ENCODE measurements around the gene SCN11A. TPM values are rescaled to one million over a fixed set of nuclear protein-coding genes. Genes with fewer than 3 reads are reported as not detected.

The SCN11A gene
- total and polyA plus RNA-seq, 2 of the 13 experiments (the other 11 are each of a cell fraction or from before 2014, with no cell fraction given) = 0.02 to 0.11 TPM

DNA sequence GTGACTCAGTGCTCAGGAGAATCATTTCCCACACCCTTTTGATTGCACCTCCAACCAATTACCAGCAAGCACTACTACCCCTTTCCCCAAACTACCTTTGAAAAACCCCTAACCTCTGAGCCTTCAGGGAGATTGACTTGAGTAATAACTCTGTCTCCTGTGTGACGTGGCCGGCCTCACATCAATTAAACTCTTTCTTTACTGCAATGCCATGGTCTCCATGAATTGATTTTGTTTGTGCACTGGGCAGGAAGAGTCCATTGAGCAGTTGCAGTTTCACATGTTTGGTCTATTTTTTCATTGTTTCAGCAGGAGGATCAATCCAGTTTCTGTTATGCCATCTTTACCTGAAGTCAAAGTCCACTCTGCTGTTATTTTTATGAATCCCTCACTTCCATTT lies 32.4 kb downstream of the SCN11A start (continued):
- TF ChIP-seq, protein P1, sequence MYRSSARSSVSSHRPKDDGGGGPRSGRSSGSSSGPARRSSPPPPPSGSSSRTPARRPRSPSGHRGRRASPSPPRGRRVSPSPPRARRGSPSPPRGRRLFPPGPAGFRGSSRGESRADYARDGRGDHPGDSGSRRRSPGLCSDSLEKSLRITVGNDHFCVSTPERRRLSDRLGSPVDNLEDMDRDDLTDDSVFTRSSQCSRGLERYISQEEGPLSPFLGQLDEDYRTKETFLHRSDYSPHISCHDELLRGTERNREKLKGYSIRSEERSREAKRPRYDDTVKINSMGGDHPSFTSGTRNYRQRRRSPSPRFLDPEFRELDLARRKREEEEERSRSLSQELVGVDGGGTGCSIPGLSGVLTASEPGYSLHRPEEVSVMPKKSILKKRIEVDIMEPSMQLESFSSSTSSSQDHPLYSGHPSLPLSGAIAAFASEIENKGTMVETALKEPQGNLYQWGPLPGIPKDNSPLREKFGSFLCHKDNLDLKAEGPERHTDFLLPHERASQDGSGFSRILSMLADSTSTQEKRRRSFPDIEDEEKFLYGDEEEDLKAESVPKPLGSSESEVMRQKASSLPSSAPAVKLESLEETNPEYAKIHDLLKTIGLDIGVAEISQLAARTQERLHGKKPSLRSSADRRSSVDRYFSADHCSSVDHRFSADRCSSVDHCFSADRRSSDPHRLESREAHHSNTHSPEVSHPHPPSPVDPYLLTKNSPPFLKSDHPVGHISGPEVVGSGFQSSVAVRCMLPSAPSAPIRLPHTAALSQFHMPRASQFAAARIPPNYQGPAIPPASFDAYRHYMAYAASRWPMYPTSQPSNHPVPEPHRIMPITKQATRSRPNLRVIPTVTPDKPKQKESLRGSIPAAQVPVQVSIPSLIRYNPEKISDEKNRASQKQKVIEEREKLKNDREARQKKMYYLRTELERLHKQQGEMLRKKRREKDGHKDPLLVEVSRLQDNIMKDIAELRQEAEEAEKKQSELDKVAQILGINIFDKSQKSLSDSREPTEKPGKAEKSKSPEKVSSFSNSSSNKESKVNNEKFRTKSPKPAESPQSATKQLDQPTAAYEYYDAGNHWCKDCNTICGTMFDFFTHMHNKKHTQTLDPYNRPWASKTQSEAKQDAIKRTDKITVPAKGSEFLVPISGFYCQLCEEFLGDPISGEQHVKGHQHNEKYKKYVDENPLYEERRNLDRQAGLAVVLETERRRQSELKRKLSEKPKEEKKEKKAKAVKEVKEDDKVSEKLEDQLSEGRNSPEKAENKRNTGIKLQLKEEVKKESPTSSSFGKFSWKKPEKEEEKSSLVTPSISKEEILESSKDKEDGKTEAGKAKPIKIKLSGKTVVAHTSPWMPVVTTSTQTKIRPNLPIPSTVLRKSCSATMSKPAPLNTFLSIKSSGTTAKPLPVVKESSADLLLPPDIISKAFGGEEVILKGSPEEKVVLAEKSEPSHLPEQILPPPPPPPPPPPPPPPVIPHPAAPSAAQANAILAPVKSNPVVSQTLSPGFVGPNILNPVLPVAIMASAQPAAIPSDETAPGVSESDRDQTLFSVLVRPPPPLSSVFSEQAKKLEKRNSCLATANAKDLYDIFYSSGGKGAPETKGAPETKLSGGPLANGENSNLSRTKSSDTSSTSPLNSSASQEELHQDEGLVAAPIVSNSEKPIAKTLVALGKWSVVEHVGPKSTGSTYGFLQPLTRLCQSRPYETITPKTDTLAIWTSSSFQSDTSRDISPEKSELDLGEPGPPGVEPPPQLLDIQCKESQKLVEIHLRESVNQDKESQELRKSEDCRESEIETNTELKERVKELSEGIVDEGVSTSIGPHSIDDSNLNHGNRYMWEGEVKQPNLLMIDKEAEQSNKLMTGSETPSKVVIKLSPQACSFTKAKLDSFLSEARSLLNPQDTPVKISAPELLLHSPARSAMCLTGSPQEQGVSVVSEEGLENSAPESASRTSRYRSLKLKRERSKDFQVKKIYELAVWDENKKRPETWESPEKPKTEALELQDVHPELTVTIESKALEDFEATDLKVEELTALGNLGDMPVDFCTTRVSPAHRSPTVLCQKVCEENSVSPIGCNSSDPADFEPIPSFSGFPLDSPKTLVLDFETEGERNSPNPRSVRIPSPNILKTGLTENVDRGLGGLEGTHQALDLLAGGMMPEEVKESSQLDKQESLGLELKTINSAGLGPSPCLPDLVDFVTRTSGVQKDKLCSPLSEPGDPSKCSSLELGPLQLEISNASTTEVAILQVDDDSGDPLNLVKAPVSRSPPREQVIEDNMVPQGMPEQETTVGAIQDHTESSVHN (CRISPR knock-in tag; IDR thresholded peaks at IDR 0.05) = no peak
- TF ChIP-seq, protein P2, sequence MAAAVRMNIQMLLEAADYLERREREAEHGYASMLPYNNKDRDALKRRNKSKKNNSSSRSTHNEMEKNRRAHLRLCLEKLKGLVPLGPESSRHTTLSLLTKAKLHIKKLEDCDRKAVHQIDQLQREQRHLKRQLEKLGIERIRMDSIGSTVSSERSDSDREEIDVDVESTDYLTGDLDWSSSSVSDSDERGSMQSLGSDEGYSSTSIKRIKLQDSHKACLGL (CRISPR knock-in tag; IDR thresholded peaks at IDR 0.05) = no peak
- TF ChIP-seq NAIF1 (CRISPR knock-in tag; IDR thresholded peaks at IDR 0.05; ENCODE audit: borderline replicate concordance) = no peak
- TF ChIP-seq, protein P3, sequence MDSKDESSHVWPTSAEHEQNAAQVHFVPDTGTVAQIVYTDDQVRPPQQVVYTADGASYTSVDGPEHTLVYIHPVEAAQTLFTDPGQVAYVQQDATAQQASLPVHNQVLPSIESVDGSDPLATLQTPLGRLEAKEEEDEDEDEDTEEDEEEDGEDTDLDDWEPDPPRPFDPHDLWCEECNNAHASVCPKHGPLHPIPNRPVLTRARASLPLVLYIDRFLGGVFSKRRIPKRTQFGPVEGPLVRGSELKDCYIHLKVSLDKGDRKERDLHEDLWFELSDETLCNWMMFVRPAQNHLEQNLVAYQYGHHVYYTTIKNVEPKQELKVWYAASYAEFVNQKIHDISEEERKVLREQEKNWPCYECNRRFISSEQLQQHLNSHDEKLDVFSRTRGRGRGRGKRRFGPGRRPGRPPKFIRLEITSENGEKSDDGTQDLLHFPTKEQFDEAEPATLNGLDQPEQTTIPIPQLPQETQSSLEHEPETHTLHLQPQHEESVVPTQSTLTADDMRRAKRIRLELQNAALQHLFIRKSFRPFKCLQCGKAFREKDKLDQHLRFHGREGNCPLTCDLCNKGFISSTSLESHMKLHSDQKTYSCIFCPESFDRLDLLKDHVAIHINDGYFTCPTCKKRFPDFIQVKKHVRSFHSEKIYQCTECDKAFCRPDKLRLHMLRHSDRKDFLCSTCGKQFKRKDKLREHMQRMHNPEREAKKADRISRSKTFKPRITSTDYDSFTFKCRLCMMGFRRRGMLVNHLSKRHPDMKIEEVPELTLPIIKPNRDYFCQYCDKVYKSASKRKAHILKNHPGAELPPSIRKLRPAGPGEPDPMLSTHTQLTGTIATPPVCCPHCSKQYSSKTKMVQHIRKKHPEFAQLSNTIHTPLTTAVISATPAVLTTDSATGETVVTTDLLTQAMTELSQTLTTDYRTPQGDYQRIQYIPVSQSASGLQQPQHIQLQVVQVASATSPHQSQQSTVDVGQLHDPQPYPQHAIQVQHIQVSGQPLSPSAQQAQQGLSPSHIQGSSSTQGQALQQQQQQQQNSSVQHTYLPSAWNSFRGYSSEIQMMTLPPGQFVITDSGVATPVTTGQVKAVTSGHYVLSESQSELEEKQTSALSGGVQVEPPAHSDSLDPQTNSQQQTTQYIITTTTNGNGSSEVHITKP (CRISPR knock-in tag; IDR thresholded peaks at IDR 0.05; ENCODE audit: low read depth) = no peak
- TF ChIP-seq KDM1A (CRISPR knock-in tag; IDR thresholded peaks at IDR 0.05) = no peak
- TF ChIP-seq, protein P4, sequence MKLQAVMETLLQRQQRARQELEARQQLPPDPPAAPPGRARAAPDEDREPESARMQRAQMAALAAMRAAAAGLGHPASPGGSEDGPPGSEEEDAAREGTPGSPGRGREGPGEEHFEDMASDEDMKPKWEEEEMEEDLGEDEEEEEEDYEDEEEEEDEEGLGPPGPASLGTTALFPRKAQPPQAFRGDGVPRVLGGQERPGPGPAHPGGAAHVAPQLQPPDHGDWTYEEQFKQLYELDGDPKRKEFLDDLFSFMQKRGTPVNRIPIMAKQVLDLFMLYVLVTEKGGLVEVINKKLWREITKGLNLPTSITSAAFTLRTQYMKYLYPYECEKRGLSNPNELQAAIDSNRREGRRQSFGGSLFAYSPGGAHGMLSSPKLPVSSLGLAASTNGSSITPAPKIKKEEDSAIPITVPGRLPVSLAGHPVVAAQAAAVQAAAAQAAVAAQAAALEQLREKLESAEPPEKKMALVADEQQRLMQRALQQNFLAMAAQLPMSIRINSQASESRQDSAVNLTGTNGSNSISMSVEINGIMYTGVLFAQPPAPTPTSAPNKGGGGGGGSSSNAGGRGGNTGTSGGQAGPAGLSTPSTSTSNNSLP (IDR thresholded peaks at IDR 0.05; ENCODE audit: low read depth, low read length) = 0 out of 2 replicates have a peak, but pooled peaks have one; percentile 17
- TF ChIP-seq TCF7L2 (IDR thresholded peaks at IDR 0.05; ENCODE audit: low read depth, low read length) = no peak
- TF ChIP-seq, protein P5, sequence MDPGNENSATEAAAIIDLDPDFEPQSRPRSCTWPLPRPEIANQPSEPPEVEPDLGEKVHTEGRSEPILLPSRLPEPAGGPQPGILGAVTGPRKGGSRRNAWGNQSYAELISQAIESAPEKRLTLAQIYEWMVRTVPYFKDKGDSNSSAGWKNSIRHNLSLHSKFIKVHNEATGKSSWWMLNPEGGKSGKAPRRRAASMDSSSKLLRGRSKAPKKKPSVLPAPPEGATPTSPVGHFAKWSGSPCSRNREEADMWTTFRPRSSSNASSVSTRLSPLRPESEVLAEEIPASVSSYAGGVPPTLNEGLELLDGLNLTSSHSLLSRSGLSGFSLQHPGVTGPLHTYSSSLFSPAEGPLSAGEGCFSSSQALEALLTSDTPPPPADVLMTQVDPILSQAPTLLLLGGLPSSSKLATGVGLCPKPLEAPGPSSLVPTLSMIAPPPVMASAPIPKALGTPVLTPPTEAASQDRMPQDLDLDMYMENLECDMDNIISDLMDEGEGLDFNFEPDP (CRISPR knock-in tag; conservative IDR thresholded peaks at IDR 0.05) = no peak
- TF ChIP-seq SOX5 (CRISPR knock-in tag; IDR thresholded peaks at IDR 0.05; ENCODE audit: borderline replicate concordance) = peak; percentile 75
- peak; percentile 98 for TF ChIP-seq ZNF44 (CRISPR knock-in tag; IDR thresholded peaks at IDR 0.05)
- TF ChIP-seq RXRB (CRISPR knock-in tag; IDR thresholded peaks at IDR 0.05; ENCODE audit: borderline replicate concordance) = no peak
- no peak for TF ChIP-seq HNRNPL (IDR thresholded peaks at IDR 0.05; ENCODE audit: low read depth, low read length)
- no peak for TF ChIP-seq HOXD1 (CRISPR knock-in tag; IDR thresholded peaks at IDR 0.05)
- no peak for TF ChIP-seq YY1 (IDR thresholded peaks at IDR 0.05; ENCODE audit: insufficient read depth, insufficient replicate concordance, low read depth, low read length)
- TF ChIP-seq KAT8 (CRISPR knock-in tag; IDR thresholded peaks at IDR 0.05) = 0 out of 2 replicates have a peak, but pooled peaks have one; percentile 18
